Forelimb muscle (tissue), 1 donor: ENCODE data around the gene KRTAP10-4. TPM values are rescaled to one million over a fixed set of nuclear protein-coding genes. Genes with fewer than 3 reads are reported as not detected.
"Not testable (repeated sequence)": the region's sequence is repeated elsewhere in the genome, so short reads cannot be mapped to it uniquely, and the experiment has no call there.

ENCODE experiments used
- DNase-seq: peaks from one replicate; pipeline ENCODE4 v3.0.0-alpha.2; 2013; ENCODE audit warnings: low read depth
- polyA plus RNA-seq: library from polyadenylated mRNA; unstranded; fragments of 120-200 nt; gene quantifications from one replicate; pipeline ENCODE4 v1.2.1, GENCODE V29; 2013; ENCODE audit not compliant: insufficient read length

Gene KRTAP10-4
- polyA plus RNA-seq, 1 donor, result not detected

- no peak for DNase-seq
Measured at GRCh38 chr21:44534688-44535087, 38.8 kb upstream of the KRTAP10-4 start.

GRCh38 chr21:44535963-44536362 lies 37.6 kb upstream of the KRTAP10-4 start:
- DNase-seq, result no peak

GRCh38 chr21:44537930-44538911 lies 35.3 kb upstream of the KRTAP10-4 start:
- no peak for DNase-seq

GRCh38 chr21:44539046-44539445 lies 34.5 kb upstream of the KRTAP10-4 start:
- no peak for DNase-seq

- no peak for DNase-seq
Measured at GRCh38 chr21:44539991-44540666, 33.4 kb upstream of the KRTAP10-4 start, which contains the start of gene KRTAP10-1. TSS of gene KRTAP10-1 (minus strand) at chr21:44540195. CDS start at chr21:44540150, 45 bp downstream.

- DNase-seq, result no peak
Measured at GRCh38 chr21:44540741-44541288, 32.7 kb upstream of the KRTAP10-4 start.

GRCh38 chr21:44542716-44543115 lies 30.8 kb upstream of the KRTAP10-4 start:
- DNase-seq, result no peak

GRCh38 chr21:44544566-44544965 lies 29.0 kb upstream of the KRTAP10-4 start:
- no peak for DNase-seq

- DNase-seq, result no peak
Measured at GRCh38 chr21:44547656-44548331, 25.7 kb upstream of the KRTAP10-4 start.

- DNase-seq, result no peak
Measured at GRCh38 chr21:44548381-44548780, 25.1 kb upstream of the KRTAP10-4 start.

- no peak for DNase-seq
Measured at GRCh38 chr21:44548922-44549321, 24.6 kb upstream of the KRTAP10-4 start.

GRCh38 chr21:44549525-44550211 lies 23.9 kb upstream of the KRTAP10-4 start:
- no peak for DNase-seq

- not testable (repeated sequence) for DNase-seq
Measured at GRCh38 chr21:44550285-44550684, 23.2 kb upstream of the KRTAP10-4 start.

- DNase-seq, result no peak
Measured at GRCh38 chr21:44550807-44551206, 22.7 kb upstream of the KRTAP10-4 start.

- no peak for DNase-seq
Measured at GRCh38 chr21:44551340-44551961, 22.1 kb upstream of the KRTAP10-4 start, which contains the start of gene KRTAP10-2. TSS of gene KRTAP10-2 (minus strand) at chr21:44551505. CDS start at chr21:44551458, 47 bp downstream.

GRCh38 chr21:44552136-44552535 lies 21.4 kb upstream of the KRTAP10-4 start:
- no peak for DNase-seq

- DNase-seq, result no peak
Measured at GRCh38 chr21:44552681-44553080, 20.8 kb upstream of the KRTAP10-4 start.

- no peak for DNase-seq
Measured at GRCh38 chr21:44555200-44555875, 18.2 kb upstream of the KRTAP10-4 start.

- no peak for DNase-seq
Measured at GRCh38 chr21:44556879-44557278, 16.6 kb upstream of the KRTAP10-4 start.
